ENCODE measurements around the gene PCDH9. TPM values are rescaled to one million over a fixed set of nuclear protein-coding genes. Genes with fewer than 3 reads are reported as not detected.

Gene PCDH9
- total RNA-seq, 1 donor from 2014 or later: 10.4 TPM

- DNase-seq (ENCODE audit: low read depth): no peak
- Mint-ChIP-seq H3K27ac (ENCODE audit: unreplicated experiment) (no peak overlapping the region), H3K4me1 (ENCODE audit: low read depth, unreplicated experiment) (peaks cover 10% of the 10 kb centered on the region), H3K4me3 (ENCODE audit: unreplicated experiment) (no peak overlapping the region), H3K36me3 (ENCODE audit: low read depth, unreplicated experiment) (no peaks in the 10 kb centered on the region), H3K27me3 (ENCODE audit: low read depth, unreplicated experiment) (no peaks in the 10 kb centered on the region), H3K9me3 (ENCODE audit: unreplicated experiment) (no peaks in the 10 kb centered on the region)
- Histone ChIP-seq H3K27ac (ENCODE audit: low read depth, low read length) (no peak overlapping the region), H3K4me1 (ENCODE audit: insufficient read depth, low read length) (peaks cover 4% of the 10 kb centered on the region), H3K36me3 (ENCODE audit: insufficient read depth, low read length) (no peaks in the 10 kb centered on the region), H3K9ac (ENCODE audit: low read length) (no peak overlapping the region), H3K27me3 (ENCODE audit: insufficient read depth, low read length) (no peaks in the 10 kb centered on the region), H3K4me2 (ENCODE audit: low read length) (no peak overlapping the region), H3K79me2 (ENCODE audit: insufficient read depth, low read length) (no peaks in the 10 kb centered on the region), H3K4me3 (ENCODE audit: insufficient read depth, low read depth, low read length) (no peak overlapping the region), H4K20me1 (ENCODE audit: insufficient read depth, low read length) (no peaks in the 10 kb centered on the region), H2AFZ (ENCODE audit: low read depth, low read length) (no peak overlapping the region), H3K9me3 (ENCODE audit: insufficient read depth, low read depth, low read length) (no peaks in the 10 kb centered on the region)
- no peak for FAIRE-seq
- TF ChIP-seq CTCF (IDR thresholded peaks at IDR 0.05; ENCODE audit: insufficient read depth, low read depth, low read length): no peak
- TF ChIP-seq EZH2 (IDR thresholded peaks at IDR 0.05; ENCODE audit: insufficient read depth, low read length): no peak
Measured at GRCh38 chr13:67219113-67219512, 11.0 kb downstream of the PCDH9 start.

GRCh38 chr13:67217880-67218279 is 12.3 kb downstream of the PCDH9 start:
- no peaks in the 10 kb centered on the region for H3K9me3 ChIP-seq (ENCODE audit: insufficient read depth, low read depth, low read length)
- no peak overlapping the region for H3K27ac ChIP-seq (ENCODE audit: low read depth, low read length)
- H3K9ac ChIP-seq (ENCODE audit: low read length): no peak overlapping the region
- H3K79me2 ChIP-seq (ENCODE audit: insufficient read depth, low read length): no peaks in the 10 kb centered on the region
- no peaks in the 10 kb centered on the region for H3K9me3 Mint-ChIP-seq (ENCODE audit: unreplicated experiment)
- no peak overlapping the region for H2AFZ ChIP-seq (ENCODE audit: low read depth, low read length)
- H3K4me1 Mint-ChIP-seq (ENCODE audit: low read depth, unreplicated experiment): peaks cover 1% of the 10 kb centered on the region
- no peak overlapping the region for H3K4me3 ChIP-seq (ENCODE audit: insufficient read depth, low read depth, low read length)
- no peaks in the 10 kb centered on the region for H3K36me3 ChIP-seq (ENCODE audit: insufficient read depth, low read length)
- DNase-seq (ENCODE audit: low read depth) (no peak), FAIRE-seq (no peak)
- H3K27me3 Mint-ChIP-seq (ENCODE audit: low read depth, unreplicated experiment): no peaks in the 10 kb centered on the region
- H3K36me3 Mint-ChIP-seq (ENCODE audit: low read depth, unreplicated experiment): no peaks in the 10 kb centered on the region
- no peak overlapping the region for H3K4me2 ChIP-seq (ENCODE audit: low read length)
- TF ChIP-seq EZH2 (IDR thresholded peaks at IDR 0.05; ENCODE audit: insufficient read depth, low read length): no peak
- no peak for TF ChIP-seq CTCF (IDR thresholded peaks at IDR 0.05; ENCODE audit: insufficient read depth, low read depth, low read length)
- H3K27ac Mint-ChIP-seq (ENCODE audit: unreplicated experiment): no peak overlapping the region
- no peak overlapping the region for H3K4me3 Mint-ChIP-seq (ENCODE audit: unreplicated experiment)
- no peaks in the 10 kb centered on the region for H4K20me1 ChIP-seq (ENCODE audit: insufficient read depth, low read length)
- no peaks in the 10 kb centered on the region for H3K4me1 ChIP-seq (ENCODE audit: insufficient read depth, low read length)
- no peaks in the 10 kb centered on the region for H3K27me3 ChIP-seq (ENCODE audit: insufficient read depth, low read length)

GRCh38 chr13:67216864-67217263 is 13.3 kb downstream of the PCDH9 start:
- TF ChIP-seq CTCF (IDR thresholded peaks at IDR 0.05; ENCODE audit: insufficient read depth, low read depth, low read length) (no peak), EZH2 (IDR thresholded peaks at IDR 0.05; ENCODE audit: insufficient read depth, low read length) (no peak)
- FAIRE-seq (no peak), DNase-seq (ENCODE audit: low read depth) (no peak)
- Histone ChIP-seq H3K4me2 (ENCODE audit: low read length) (no peak overlapping the region), H3K9ac (ENCODE audit: low read length) (no peak overlapping the region), H3K27me3 (ENCODE audit: insufficient read depth, low read length) (no peaks in the 10 kb centered on the region), H3K9me3 (ENCODE audit: insufficient read depth, low read depth, low read length) (no peaks in the 10 kb centered on the region), H3K36me3 (ENCODE audit: insufficient read depth, low read length) (no peaks in the 10 kb centered on the region), H3K4me3 (ENCODE audit: insufficient read depth, low read depth, low read length) (no peak overlapping the region), H3K4me1 (ENCODE audit: insufficient read depth, low read length) (no peaks in the 10 kb centered on the region), H3K79me2 (ENCODE audit: insufficient read depth, low read length) (no peaks in the 10 kb centered on the region), H2AFZ (ENCODE audit: low read depth, low read length) (no peak overlapping the region), H4K20me1 (ENCODE audit: insufficient read depth, low read length) (no peaks in the 10 kb centered on the region), H3K27ac (ENCODE audit: low read depth, low read length) (no peak overlapping the region)
- Mint-ChIP-seq H3K27me3 (ENCODE audit: low read depth, unreplicated experiment) (no peaks in the 10 kb centered on the region), H3K9me3 (ENCODE audit: unreplicated experiment) (no peaks in the 10 kb centered on the region), H3K4me3 (ENCODE audit: unreplicated experiment) (no peak overlapping the region), H3K4me1 (ENCODE audit: low read depth, unreplicated experiment) (no peaks in the 10 kb centered on the region), H3K36me3 (ENCODE audit: low read depth, unreplicated experiment) (no peaks in the 10 kb centered on the region), H3K27ac (ENCODE audit: unreplicated experiment) (no peak overlapping the region)

Data from astrocyte (in vitro differentiated cells and primary cell).